B cell (primary cell): Measurements from ENCODE around the gene ARHGDIB.

Experiments
- EZH2 ChIP-seq: IDR thresholded peaks from 2 replicates; pipeline ENCODE4 v1.6.1; 2012; ENCODE audit warnings: borderline replicate concordance, low read depth, mild to moderate bottlenecking, moderate library complexity, low read length; ENCODE audit not compliant: insufficient read depth, poor library complexity, severe bottlenecking
- TF ChIP-seq, protein P1 (sequence below): fragments of 200-600 bp; IDR thresholded peaks from one replicate; pipeline ENCODE4 v1.8.0; 2022; ENCODE audit warnings: antibody characterized with exemption, mild to moderate bottlenecking

DNA sequence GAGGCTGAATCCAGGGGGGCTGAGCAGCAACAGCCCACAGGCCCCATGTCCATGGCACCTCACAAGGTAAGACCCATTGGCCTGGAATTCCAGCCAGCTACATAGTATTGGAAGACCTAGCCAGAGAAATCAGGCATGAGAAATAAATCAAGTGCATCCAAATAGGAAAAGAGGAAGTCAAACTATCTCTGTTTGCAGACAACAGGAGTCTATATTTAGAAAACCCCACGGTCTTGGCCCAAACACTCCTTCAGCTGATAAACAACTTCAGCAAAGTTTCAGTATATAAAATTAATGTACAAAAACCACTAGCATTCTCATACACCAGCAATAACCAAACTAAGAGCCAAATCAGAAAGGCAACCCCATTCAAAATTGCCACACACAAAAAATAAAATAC is 28.4 kb upstream of the ARHGDIB start:
- TF ChIP-seq, protein P1, sequence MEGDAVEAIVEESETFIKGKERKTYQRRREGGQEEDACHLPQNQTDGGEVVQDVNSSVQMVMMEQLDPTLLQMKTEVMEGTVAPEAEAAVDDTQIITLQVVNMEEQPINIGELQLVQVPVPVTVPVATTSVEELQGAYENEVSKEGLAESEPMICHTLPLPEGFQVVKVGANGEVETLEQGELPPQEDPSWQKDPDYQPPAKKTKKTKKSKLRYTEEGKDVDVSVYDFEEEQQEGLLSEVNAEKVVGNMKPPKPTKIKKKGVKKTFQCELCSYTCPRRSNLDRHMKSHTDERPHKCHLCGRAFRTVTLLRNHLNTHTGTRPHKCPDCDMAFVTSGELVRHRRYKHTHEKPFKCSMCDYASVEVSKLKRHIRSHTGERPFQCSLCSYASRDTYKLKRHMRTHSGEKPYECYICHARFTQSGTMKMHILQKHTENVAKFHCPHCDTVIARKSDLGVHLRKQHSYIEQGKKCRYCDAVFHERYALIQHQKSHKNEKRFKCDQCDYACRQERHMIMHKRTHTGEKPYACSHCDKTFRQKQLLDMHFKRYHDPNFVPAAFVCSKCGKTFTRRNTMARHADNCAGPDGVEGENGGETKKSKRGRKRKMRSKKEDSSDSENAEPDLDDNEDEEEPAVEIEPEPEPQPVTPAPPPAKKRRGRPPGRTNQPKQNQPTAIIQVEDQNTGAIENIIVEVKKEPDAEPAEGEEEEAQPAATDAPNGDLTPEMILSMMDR: no peak
- TF ChIP-seq EZH2: no peak
